Brain microvascular endothelial cell (primary cell): ENCODE measurements around the gene ATP9B.

Source experiments
- DNase-seq: peaks from one replicate; pipeline ENCODE4 v3.0.0-alpha.2; 2020
- H3K27ac ChIP-seq: fragments of 250-450 bp; sonication (Bioruptor Pico); 2 replicates; pipeline ENCODE4 v1.5.1; 2020; ENCODE audit warnings: mild to moderate bottlenecking, moderate library complexity
- H3K27me3 ChIP-seq: fragments of 250-450 bp; sonication (Bioruptor Pico); replicated peaks from 2 replicates; pipeline ENCODE4 v1.5.1; 2020; ENCODE audit warnings: mild to moderate bottlenecking
- H3K36me3 ChIP-seq: fragments of 250-450 bp; sonication (Bioruptor Pico); replicated peaks from 2 replicates; pipeline ENCODE4 v1.5.1; 2020; ENCODE audit warnings: mild to moderate bottlenecking
- H3K4me3 ChIP-seq: 2 replicates; pipeline ENCODE4 v1.5.1; 2011; ENCODE audit warnings: low read depth, mild to moderate bottlenecking, control low read depth, low read length, moderate library complexity
- CTCF ChIP-seq: IDR thresholded peaks from 2 replicates; pipeline ENCODE4 v1.5.1; 2011; ENCODE audit warnings: low read depth, mild to moderate bottlenecking, moderate library complexity, low read length, control low read depth, inconsistent platforms; ENCODE audit errors: missing control alignments
- in situ Hi-C: cut with HindIII; loops from 2 replicates; pipeline ENCODE4 v1.10.0; 2017; ENCODE audit warnings: low sequenced_read_pairs, low pct_ligation_motif_present

Gene ATP9B

DNA sequence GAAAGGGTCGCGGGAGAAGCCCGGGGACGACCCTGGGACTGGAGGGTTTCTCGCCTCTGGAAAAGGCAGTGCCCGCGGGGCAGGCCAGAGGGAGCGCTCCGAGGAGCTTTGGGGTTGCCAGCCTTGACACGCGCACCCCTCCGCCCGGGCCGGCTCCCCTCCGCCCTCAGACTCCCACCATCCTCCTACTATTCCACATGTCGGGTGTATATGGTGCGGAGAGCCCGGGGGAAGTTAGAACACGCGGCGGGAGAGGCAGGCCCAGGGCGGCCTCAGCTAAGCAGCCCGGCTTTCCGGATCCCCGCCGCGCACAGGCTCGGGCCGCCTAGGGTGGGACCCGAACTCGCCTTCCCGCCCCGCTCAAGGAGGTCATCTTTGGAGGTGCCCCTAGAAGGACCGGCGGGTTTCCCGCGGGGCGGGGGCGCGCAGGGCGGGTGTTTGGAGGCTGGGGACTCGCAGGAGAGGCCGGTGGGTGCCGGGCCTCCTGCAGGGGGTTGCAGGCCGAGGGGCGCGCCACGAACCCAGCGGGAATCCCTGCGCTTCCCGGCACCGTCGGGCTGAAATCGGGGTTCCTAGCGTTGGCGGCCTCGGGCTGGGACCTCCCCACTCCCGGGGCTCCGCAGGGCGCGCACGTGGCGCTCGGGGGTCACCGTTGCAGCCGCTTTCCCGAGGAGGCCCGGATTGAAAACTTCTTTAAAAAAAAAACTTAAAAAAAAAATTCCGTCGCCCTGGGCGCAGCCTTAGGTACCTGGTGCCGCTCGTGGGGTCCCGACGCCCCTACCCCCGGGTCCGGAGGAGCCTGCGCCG is 330.3 kb downstream of the ATP9B start:
- H3K27me3 ChIP-seq, result peaks cover 47% of the 10 kb centered on the region
- H3K27ac ChIP-seq, result no peak overlapping the region
- H3K36me3 ChIP-seq, result no peaks in the 10 kb centered on the region
- in situ Hi-C loops, result loop anchor here (25.0 kb wide), 1 partner anchor 238 kb away; no protein-coding TSS in a partner anchor
- no peak for TF ChIP-seq CTCF
- peak overlapping the region; percentile 30 for H3K4me3 ChIP-seq
- DNase-seq, result no peak

DNA sequence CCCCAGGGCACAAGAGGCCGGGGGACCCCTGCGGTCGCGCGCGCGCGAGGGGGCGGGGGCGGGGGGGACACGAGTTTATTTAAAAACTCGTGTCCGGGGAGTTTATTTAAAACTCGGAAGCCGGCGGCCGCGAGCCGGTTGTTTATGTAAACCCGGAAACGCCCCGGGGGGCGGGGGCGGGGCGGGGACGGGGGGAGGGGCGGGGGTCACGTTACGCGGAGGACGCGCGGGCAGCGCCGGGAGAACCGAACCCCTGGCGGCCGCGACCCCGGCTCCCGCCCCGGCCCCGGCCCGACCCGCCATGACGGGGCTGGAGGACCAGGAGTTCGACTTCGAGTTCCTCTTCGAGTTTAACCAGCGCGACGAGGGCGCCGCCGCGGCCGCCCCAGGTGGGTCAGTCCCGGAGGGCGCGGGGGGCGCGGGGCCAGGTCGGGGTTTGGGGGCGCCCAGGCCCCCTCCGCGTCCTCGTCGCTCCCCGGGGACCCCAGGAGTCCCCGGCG is 330.9 kb downstream of the ATP9B start:
- no peak overlapping the region for H3K27ac ChIP-seq
- no peak for TF ChIP-seq CTCF
- DNase-seq, result no peak
- no peaks in the 10 kb centered on the region for H3K36me3 ChIP-seq
- peak overlapping the region; percentile 35 for H3K4me3 ChIP-seq
- H3K27me3 ChIP-seq, result peaks cover 42% of the 10 kb centered on the region
- in situ Hi-C loops, result no loop called here

DNA sequence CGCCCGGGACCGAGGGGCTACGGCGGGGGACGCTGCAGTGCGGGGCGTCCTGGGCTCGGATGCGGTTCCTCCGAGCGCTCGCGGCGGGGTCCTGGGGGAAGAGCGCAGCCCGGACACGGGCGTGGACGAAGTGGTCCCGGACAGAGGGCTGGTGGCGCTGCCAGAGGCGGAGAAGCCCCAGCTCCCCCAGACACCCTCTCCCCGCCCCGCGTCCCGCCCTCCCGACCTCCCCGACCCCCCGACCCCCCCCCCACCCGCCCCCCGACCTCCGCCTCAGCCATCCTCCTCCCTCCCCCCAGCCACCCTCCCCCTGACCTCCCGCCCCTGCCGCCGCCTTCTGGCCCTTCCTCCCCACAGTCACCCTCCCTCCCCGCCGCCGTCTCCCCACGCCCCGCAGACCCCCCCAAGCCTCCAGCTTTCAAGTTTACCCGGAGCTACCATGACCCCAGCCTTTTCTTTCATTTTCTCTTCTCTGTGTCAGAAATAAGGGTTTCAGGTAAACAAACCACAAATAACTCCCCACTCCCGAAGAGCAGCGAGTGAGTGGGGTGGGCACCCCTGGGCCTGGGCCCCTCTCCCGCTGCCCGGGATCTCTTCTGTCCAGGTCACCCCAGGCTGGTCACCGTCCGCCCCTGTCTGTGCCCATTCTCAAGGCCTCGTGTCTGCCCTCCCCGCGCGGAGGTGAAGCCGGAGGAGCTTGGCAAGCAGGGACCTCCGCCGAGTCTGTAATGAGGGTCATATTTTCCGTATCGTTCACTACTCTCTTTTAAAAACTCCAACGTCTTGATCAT is 331.6 kb downstream of the ATP9B start:
- no peak for DNase-seq
- Histone ChIP-seq H3K27ac (no peak overlapping the region), H3K27me3 (peaks cover 41% of the 10 kb centered on the region), H3K36me3 (no peaks in the 10 kb centered on the region), H3K4me3 (peak overlapping the region; percentile 35)
- TF ChIP-seq CTCF, result no peak
- in situ Hi-C loops, result no loop called here

DNA sequence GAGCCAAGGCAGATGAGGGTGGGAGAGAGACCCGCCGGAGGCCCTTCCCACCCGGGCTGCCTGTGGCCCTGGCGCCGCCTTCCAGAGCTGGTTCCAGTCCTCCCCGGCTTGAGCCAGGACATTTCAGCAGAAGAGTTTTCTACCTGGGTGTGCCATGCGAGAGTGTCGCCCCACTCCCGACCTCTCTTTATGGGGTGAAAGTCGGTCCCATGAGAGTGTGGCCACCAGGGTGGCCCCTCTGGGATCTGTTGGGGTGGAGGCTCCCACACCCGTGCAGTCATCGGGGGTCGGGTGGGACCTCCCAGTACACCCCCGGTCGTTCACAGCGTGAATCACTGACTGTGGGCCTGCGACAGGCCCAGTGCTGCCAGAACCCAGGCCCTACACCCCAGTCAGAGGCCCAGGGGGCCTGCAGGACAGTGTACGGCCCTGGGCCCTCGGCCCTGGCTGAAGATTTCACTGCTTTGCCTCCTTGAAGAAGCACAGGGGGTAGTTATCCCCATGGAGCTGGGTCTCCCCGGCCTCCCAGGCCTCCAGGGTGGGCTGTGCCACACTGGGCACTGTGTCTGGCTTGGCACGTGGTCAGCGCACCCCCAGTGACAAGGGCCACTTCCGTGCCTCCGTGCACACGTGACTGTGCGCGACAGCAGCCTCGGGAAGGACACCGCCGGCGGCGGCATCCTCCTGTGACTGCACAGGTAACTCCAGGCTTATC is 332.5 kb downstream of the ATP9B start:
- TF ChIP-seq CTCF, result no peak
- Histone ChIP-seq H3K36me3 (no peaks in the 10 kb centered on the region), H3K4me3 (no peak overlapping the region), H3K27ac (no peak overlapping the region), H3K27me3 (peaks cover 35% of the 10 kb centered on the region)
- in situ Hi-C loops, result no loop called here
- no peak for DNase-seq

DNA sequence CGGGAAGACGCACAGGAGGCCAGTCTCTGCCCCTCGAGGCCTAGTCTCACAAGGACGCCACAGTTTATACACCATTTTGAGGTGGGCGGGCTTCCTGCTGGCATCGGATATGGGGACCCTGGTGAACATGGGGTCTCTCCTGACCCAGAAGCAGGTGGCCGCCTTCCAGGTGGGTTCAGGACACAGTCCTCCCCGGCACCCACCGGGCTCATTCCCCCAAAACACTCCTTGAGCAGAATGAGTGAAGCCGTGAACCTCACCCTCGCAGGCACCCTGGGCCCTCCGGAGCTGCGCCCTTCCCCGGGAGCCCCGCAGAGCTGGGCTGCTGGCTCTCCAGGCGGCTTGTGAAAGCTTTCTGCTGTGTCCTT is 333.0 kb downstream of the ATP9B start:
- H3K36me3 ChIP-seq, result no peaks in the 10 kb centered on the region
- H3K27me3 ChIP-seq, result peaks cover 29% of the 10 kb centered on the region
- in situ Hi-C loops, result no loop called here
- H3K4me3 ChIP-seq, result no peak overlapping the region
- H3K27ac ChIP-seq, result no peak overlapping the region
- TF ChIP-seq CTCF, result no peak
- no peak for DNase-seq
